GM12891 (cell line): ENCODE results near the gene MED26.

Experiments
- DNase-seq: peaks from one replicate; pipeline ENCODE4 v3.0.0; 2011; ENCODE audit warnings: low spot score; ENCODE audit not compliant: insufficient read length
- FAIRE-seq: peaks from 2 replicates; lab custom pipeline; 2011; peaks lifted over from hg19 to GRCh38; lab: Jason Lieb, UNC
- PAX5 ChIP-seq: IDR thresholded peaks from 2 replicates; pipeline ENCODE4 v1.6.1; 2011; ENCODE audit warnings: low read length, moderate library complexity, mild to moderate bottlenecking; ENCODE audit not compliant: insufficient read depth, severe bottlenecking
- POLR2A ChIP-seq: IDR thresholded peaks from 2 replicates; pipeline ENCODE4 v1.6.1; 2011; ENCODE audit warnings: low read depth, low read length, control low read depth
- POLR2AphosphoS5 ChIP-seq: IDR thresholded peaks from 2 replicates; pipeline ENCODE4 v1.6.1; 2011; ENCODE audit warnings: low read depth, low read length, control low read depth
- POU2F2 ChIP-seq: IDR thresholded peaks from 2 replicates; pipeline ENCODE4 v1.6.1; 2011; ENCODE audit warnings: low read depth, mild to moderate bottlenecking, control low read depth, low read length, moderate library complexity
- SPI1 ChIP-seq: IDR thresholded peaks from 2 replicates; pipeline ENCODE4 v1.6.1; 2011; ENCODE audit warnings: low read depth, low read length, control low read depth
- TAF1 ChIP-seq: IDR thresholded peaks from 2 replicates; pipeline ENCODE4 v1.6.1; 2011; ENCODE audit warnings: low read depth, low read length, control low read depth

The MED26 gene

DNA sequence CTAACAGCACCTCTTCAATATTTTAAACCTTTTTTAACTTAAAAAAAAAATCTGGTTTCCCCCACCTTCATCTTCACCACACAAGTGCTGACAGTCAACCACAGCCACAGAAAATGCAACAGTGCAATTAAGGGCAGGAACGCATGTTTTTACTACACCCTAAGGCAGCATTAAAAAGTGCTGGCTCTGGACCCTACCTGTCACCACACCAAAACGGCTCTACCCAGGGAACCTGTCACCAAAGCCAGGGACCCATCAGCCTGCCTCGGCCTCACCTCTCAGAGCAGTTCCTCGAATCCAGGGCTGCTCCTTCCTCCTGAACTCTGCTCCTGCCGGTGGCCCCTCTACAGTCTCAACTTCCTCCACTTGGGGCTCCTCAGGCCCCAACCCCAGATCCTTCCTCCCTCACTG is 33.3 kb downstream of the MED26 start:
- FAIRE-seq (peak; percentile 79), DNase-seq (no peak)
- TF ChIP-seq POU2F2, result no peak
- TF ChIP-seq SPI1, result no peak
- TF ChIP-seq POLR2AphosphoS5, result no peak
- TF ChIP-seq POLR2A, result no peak
- TF ChIP-seq TAF1, result no peak
- TF ChIP-seq PAX5, result no peak

- peak; percentile 48; the same call in 1 of the 2 replicates for TF ChIP-seq SPI1
- no peak for TF ChIP-seq PAX5
- DNase-seq (no peak), FAIRE-seq (peak; percentile 74)
Measured at GRCh38 chr19:16594131-16594586, 33.8 kb downstream of the MED26 start.

GRCh38 chr19:16593181-16593580 is 34.8 kb downstream of the MED26 start:
- FAIRE-seq, result peak; percentile 74
- TF ChIP-seq PAX5 (no peak), POU2F2 (no peak), SPI1 (no peak), POLR2A (no peak), POLR2AphosphoS5 (no peak; the same call in 1 of the 2 replicates), TAF1 (no peak)
- DNase-seq, result no peak

DNA sequence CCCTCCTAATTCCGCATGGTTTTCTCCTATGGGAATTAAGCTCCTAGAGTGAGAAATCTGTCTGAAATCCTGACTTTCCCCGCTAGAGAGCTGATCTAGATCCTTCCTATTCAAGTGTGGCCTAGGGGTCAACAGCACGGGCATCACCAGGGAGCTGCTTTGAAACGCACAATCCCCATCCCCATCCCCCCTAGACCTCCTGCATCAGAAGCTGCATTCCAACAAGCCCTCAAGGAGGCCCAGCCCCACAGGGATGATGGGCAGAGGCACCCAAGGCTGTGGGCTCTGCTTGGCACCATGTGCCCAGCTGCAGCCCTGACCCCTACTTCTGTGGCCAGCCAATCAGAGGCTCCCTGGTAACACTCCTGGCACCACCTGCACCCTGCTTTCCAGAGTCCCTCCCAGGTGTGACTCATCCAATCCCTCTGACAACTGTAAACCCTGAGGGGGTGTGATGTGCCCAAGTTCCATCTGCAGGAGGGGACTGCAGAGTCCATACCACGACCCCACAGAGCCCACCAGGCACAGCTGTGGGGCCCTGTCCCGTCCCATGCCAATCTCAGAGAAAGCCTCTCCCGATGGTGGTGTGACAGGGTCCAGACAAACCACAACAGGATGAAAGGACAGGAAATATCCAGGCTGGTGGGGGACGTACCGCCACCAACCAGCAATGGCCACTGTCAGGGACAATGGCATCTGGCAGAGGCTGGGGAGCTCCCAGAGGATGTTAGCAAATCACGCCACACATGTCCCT is 36.0 kb downstream of the MED26 start:
- TF ChIP-seq PAX5, result no peak
- no peak for TF ChIP-seq POLR2A
- no peak for TF ChIP-seq POLR2AphosphoS5
- no peak for TF ChIP-seq TAF1
- TF ChIP-seq SPI1, result no peak
- no peak for TF ChIP-seq POU2F2
- no peak for DNase-seq
- FAIRE-seq, result no peak

DNA sequence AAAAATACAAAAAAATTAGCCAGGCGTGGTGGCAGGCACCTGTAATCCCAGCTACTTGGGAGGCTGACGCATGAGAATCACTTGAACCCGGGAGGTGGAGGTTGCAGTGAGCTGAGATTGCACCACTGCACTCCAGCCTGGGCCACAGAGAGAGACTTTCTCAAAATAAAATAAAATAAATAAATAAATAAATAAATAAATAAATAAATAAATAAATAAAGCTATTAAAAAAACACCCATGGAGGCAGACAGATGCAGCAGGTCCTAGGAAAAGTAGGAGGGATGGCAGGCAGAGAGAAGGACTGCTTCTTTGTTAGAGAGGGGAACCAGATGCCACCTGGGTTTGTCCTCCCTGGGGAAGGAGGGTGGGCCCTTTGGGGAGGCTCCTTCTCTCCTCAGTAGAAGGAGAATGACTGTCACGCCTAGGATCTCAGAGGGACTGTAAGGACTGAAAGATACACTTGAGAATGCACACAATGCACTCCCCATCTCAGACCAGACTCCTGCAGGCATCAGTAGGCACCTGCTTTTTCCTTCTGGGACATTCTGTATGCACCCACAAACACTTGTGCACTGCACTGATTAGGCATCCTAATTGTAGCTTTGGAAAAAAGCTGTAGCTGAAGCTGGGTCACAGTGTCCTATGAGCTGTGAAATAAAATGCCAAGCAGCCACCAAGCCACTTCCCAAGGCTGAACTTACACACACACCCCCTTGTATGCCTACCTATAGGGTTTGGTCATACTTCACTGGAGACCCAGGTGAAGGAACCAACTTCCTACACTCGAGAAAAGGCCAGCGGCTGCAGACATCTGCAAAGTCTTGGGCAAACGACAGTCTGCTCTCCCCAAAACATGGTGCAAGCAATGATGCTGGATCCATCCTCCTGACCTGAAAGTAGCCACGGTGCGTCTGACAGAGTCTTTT is 36.9 kb downstream of the MED26 start:
- no peak for TF ChIP-seq POLR2AphosphoS5
- TF ChIP-seq SPI1, result no peak
- no peak for TF ChIP-seq PAX5
- TF ChIP-seq POU2F2, result no peak
- TF ChIP-seq POLR2A, result no peak
- TF ChIP-seq TAF1, result no peak
- DNase-seq (no peak), FAIRE-seq (peak; percentile 31)

- peak; percentile 86 for FAIRE-seq
- DNase-seq, result no peak
- TF ChIP-seq POU2F2 (no peak), POLR2A (no peak), POLR2AphosphoS5 (no peak), TAF1 (no peak), SPI1 (no peak), PAX5 (no peak)
Measured at GRCh38 chr19:16589917-16590316, 38.1 kb downstream of the MED26 start.

- DNase-seq (no peak), FAIRE-seq (no peak)
- TF ChIP-seq SPI1 (no peak), POLR2AphosphoS5 (no peak)
Measured at GRCh38 chr19:16588824-16589577, 39.0 kb downstream of the MED26 start.

DNA sequence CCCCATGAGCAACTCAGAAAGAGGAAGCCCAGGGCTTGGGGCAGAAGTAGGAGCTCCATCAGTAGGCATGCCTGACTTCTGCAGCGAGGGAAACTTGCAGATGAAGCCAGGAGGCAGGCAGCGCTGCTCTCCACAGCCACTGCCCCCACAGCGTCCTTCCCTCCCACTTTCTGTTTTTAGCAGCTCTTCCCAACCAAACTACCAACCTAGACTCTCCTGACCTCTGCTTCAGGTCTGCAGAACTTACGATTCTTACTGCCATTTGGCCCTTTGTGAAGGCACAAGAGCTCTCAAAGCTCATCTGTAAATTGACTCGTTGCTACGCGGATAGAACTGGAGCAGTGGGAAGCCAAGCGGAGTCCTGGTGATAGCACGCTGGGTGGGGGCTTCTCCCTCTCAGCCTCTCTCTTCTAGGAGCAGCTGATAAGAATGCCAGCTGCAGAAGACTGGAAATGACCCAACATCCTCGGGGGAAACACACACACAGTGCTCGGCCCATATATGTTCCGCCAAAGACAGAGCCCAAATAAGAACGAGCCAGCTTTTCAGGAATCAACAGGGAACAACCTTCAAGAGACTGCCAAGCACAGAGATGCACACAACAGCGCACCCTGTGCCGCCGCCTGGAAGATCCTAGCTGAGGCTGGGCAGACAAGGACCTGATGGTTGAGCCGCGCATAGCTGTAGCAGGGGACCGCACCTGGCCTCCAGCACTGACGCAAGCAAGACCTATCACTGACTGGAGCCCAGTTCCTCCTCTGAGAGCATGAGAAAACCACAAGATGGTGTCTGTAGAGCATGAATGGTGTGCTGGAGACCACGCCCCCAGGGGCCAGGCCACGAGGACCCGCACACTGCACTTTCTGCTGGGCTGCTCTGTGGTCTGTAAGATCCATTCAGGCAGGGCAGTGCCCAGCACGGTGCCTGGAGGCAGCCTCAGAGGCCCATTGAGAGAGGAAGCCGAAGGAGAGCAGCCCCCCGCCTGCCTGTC is 39.9 kb downstream of the MED26 start:
- FAIRE-seq (peak; percentile 100), DNase-seq (peak; percentile 64)
- TF ChIP-seq POU2F2 (no peak; the same call in 1 of the 2 replicates), POLR2AphosphoS5 (peak; percentile 93), TAF1 (peak; percentile 86), SPI1 (peak; percentile 91), POLR2A (peak; percentile 87), PAX5 (no peak)
